ENCODE data around the gene PTGDS.

GRCh38 chr9:137017071-137017470 is 39.8 kb downstream of the PTGDS start:
- no peak for TF ChIP-seq POLR2A (IDR thresholded peaks at IDR 0.05)
- TF ChIP-seq CTCF (IDR thresholded peaks at IDR 0.05), result no peak
